Subcutaneous adipose tissue (tissue), 4 donors: ENCODE measurements around the gene AIRE. TPM values are rescaled to one million over a fixed set of nuclear protein-coding genes. Genes with fewer than 3 reads are reported as not detected.

ENCODE experiments used
- total RNA-seq, 4 donors: library from RNA; depleted of rRNA; stranded (reverse); fragments of >200 nt; gene quantifications; one replicate each; pipeline ENCODE4 v1.1.0, GENCODE V29; 2016
- TF ChIP-seq, protein P1 (sequence below): fragments of 450-650 bp; IDR thresholded peaks from one replicate; pipeline ENCODE4 v1.5.1; 2016; ENCODE audit warnings: low read depth, mild to moderate bottlenecking, control low read depth, antibody characterized with exemption, moderate library complexity

The AIRE gene
- total RNA-seq, 4 donors from 2014 or later, result not detected

- TF ChIP-seq, protein P1, sequence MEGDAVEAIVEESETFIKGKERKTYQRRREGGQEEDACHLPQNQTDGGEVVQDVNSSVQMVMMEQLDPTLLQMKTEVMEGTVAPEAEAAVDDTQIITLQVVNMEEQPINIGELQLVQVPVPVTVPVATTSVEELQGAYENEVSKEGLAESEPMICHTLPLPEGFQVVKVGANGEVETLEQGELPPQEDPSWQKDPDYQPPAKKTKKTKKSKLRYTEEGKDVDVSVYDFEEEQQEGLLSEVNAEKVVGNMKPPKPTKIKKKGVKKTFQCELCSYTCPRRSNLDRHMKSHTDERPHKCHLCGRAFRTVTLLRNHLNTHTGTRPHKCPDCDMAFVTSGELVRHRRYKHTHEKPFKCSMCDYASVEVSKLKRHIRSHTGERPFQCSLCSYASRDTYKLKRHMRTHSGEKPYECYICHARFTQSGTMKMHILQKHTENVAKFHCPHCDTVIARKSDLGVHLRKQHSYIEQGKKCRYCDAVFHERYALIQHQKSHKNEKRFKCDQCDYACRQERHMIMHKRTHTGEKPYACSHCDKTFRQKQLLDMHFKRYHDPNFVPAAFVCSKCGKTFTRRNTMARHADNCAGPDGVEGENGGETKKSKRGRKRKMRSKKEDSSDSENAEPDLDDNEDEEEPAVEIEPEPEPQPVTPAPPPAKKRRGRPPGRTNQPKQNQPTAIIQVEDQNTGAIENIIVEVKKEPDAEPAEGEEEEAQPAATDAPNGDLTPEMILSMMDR, result no peak
Observed at GRCh38 chr21:44298301-44298700, 12.6 kb downstream of the AIRE start.

DNA sequence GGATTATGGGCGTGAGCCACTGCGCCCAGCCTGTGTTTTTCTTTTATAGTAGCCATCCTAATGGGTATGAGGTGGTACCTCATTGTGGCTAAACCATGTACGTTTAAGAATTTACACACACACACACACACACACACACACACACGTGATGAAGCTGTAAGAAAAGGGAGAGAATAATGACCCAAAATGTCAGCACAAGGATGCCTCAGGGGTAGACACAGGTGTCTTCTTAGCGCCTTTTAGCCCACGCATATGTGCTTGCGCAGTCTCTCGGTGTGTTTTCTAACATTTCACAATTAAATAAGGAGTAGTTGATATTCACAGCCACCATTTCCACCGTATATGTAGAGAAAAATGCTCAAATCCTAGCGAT is 13.4 kb downstream of the AIRE start:
- TF ChIP-seq, protein P1, result no peak

GRCh38 chr21:44299458-44300261 is 14.0 kb downstream of the AIRE start, which contains the start of gene PFKL:
PFKL (plus strand) TSS chr21:44300053; CDS start chr21:44300106, 53 bp downstream.
- TF ChIP-seq, protein P1, result no peak

- TF ChIP-seq, protein P1, result no peak
Observed at GRCh38 chr21:44300262-44300959, 14.7 kb downstream of the AIRE start.

GRCh38 chr21:44301141-44301540 is 15.5 kb downstream of the AIRE start:
- TF ChIP-seq, protein P1, result no peak

DNA sequence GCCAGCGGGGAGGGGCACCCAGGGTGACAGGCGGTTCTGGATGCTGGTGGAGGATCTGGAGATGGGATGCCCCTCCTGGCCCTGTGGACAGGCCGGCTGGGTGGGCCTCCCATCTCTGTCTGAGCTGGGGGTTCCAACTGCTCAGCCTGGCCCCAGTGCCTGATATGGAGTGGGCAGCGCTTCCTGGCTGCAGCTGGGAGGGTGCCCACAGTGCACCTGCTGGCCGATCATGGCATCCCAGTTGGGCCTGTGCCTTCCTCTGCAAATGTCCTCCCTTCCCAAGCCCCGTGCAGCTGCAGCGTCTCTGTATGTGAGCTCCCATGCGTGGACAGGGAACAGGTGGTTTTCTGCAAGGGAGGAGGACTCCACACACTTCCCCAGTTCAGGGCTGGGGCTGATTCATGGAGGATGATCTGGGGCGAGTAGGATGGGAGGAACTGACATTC is 16.3 kb downstream of the AIRE start:
- TF ChIP-seq, protein P1, result no peak

DNA sequence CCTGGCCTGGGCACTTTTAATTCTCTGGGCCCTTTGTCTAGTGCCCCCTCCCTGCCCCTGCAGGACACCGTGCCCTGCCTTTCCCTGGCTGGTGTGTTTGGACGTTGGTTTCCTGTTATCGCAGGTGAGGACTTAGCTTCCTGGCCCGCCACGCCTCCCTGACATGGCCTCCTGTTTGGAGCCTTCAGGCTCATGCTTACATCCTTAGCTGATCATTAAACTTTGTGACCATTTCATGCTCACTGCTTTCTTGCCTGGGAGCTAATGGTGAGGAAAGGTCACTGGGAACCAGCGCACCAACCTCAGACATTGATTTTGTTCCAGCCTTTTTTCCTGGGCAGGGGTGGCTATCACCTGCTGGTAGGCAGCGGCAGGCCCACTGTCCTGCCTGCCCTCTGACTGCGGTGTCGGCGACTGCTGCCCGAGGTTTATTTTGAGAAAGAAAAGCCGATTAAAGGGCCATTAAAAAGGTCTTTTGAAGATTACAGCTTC is 17.9 kb downstream of the AIRE start:
- TF ChIP-seq, protein P1, result no peak
